ENCODE data around the gene FTSJ1.

FTSJ1 gene

DNA sequence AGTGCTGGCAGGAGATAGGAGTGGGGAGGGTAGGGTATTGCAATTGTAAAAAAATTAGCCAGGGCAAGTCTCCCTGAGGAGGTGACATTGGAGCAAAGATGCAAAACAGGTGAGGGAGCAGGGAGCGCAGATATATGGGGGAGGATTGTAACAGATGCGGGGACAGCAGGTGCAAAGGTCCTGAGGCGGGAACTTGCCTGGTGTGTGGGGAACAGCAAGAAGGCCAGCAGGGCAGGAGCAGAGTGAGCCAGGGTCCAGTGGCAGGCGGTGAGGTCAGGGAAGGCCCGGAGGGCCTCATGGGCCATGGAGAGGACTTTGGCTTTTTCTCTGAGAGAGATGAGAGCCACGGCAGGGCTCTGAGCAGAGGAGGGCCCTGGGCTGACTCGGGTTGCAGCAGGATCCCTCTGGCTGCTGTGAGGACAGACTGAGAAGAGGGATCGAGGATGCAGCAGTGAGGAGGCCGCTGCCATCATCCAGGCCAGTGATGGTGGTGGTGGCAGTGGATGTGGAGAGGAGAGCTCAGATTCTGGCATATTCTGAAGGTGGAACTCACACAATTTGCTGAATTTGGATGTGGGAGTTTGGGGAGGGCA lies 39.0 kb downstream of the FTSJ1 start:
- Histone ChIP-seq H2AFZ (ENCODE audit: low read length) (no peak overlapping the region), H3K27ac (ENCODE audit: low read length) (no peak overlapping the region)
- TF ChIP-seq, protein P1, sequence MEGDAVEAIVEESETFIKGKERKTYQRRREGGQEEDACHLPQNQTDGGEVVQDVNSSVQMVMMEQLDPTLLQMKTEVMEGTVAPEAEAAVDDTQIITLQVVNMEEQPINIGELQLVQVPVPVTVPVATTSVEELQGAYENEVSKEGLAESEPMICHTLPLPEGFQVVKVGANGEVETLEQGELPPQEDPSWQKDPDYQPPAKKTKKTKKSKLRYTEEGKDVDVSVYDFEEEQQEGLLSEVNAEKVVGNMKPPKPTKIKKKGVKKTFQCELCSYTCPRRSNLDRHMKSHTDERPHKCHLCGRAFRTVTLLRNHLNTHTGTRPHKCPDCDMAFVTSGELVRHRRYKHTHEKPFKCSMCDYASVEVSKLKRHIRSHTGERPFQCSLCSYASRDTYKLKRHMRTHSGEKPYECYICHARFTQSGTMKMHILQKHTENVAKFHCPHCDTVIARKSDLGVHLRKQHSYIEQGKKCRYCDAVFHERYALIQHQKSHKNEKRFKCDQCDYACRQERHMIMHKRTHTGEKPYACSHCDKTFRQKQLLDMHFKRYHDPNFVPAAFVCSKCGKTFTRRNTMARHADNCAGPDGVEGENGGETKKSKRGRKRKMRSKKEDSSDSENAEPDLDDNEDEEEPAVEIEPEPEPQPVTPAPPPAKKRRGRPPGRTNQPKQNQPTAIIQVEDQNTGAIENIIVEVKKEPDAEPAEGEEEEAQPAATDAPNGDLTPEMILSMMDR (IDR thresholded peaks at IDR 0.05; ENCODE audit: low read length): no peak
- no peak for TF ChIP-seq EZH2phosphoT487 (IDR thresholded peaks at IDR 0.05; ENCODE audit: low read length)
- no peak for TF ChIP-seq EZH2 (optimal IDR thresholded peaks at IDR 0.05; ENCODE audit: low read depth, low read length)

DNA sequence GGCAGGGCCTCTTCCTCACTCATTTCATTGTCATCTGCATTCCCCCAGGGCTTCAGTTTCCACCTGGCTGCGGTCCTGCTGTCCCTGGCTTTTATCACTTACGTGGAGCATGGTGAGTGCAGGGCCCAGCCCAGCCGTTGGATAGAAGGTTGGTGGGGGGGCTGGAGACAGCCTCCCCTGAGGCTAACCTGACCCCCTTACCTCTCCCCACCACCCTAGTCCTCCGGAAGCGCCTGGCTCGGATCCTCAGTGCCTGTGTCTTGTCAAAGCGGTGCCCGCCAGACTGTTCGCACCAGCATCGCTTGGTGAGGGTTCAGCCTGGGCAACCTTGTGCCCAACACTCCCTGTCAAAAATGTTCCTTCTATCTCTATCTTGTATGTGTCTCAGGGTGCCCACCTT lies 39.8 kb downstream of the FTSJ1 start:
- TF ChIP-seq EZH2phosphoT487 (IDR thresholded peaks at IDR 0.05; ENCODE audit: low read length) (no peak), EZH2 (optimal IDR thresholded peaks at IDR 0.05; ENCODE audit: low read depth, low read length) (no peak)
- TF ChIP-seq, protein P1 (IDR thresholded peaks at IDR 0.05; ENCODE audit: low read length): no peak
- Histone ChIP-seq H3K27ac (ENCODE audit: low read length) (no peak overlapping the region), H3K4me3 (ENCODE audit: low read length) (no peak overlapping the region), H3K9me3 (replicated peaks; ENCODE audit: insufficient read depth, low read length) (no peaks in the 10 kb centered on the region), H3F3A (ENCODE audit: insufficient read depth, low read length) (0 out of 2 replicates have a peak, but pooled peaks cover under 1% of the 10 kb centered on the region), H3K27me3 (replicated peaks; ENCODE audit: insufficient read depth, low read length) (no peaks in the 10 kb centered on the region), H4K20me1 (ENCODE audit: insufficient read depth, low read length) (no peaks in the 10 kb centered on the region), H3K79me2 (ENCODE audit: low read length) (no peaks in the 10 kb centered on the region), H3K36me3 (replicated peaks; ENCODE audit: insufficient read depth, low read length) (no peaks in the 10 kb centered on the region), H3K9ac (ENCODE audit: low read length) (no peak overlapping the region), H3K4me1 (ENCODE audit: low read length) (peaks cover 2% of the 10 kb centered on the region; the same call in 1 of the 2 replicates), H3K4me2 (ENCODE audit: low read depth, low read length) (no peak overlapping the region), H3K9me2 (replicated peaks; ENCODE audit: insufficient read depth, low read length) (no peaks in the 10 kb centered on the region), H2AFZ (ENCODE audit: low read length) (no peak overlapping the region)
- no peak for DNase-seq

More for the DNA sequence above, 39.0 kb downstream of the FTSJ1 start:
- Histone ChIP-seq H3K4me1 (ENCODE audit: low read length) (no peaks in the 10 kb centered on the region), H3K27me3 (replicated peaks; ENCODE audit: insufficient read depth, low read length) (no peaks in the 10 kb centered on the region), H4K20me1 (ENCODE audit: insufficient read depth, low read length) (no peaks in the 10 kb centered on the region), H3K36me3 (replicated peaks; ENCODE audit: insufficient read depth, low read length) (no peaks in the 10 kb centered on the region), H3K9me3 (replicated peaks; ENCODE audit: insufficient read depth, low read length) (no peaks in the 10 kb centered on the region), H3K4me3 (ENCODE audit: low read length) (no peak overlapping the region), H3K79me2 (ENCODE audit: low read length) (no peaks in the 10 kb centered on the region), H3F3A (ENCODE audit: insufficient read depth, low read length) (no peaks in the 10 kb centered on the region), H3K9ac (ENCODE audit: low read length) (no peak overlapping the region), H3K4me2 (ENCODE audit: low read depth, low read length) (no peak overlapping the region), H3K9me2 (replicated peaks; ENCODE audit: insufficient read depth, low read length) (no peaks in the 10 kb centered on the region)
- DNase-seq: no peak

DNA sequence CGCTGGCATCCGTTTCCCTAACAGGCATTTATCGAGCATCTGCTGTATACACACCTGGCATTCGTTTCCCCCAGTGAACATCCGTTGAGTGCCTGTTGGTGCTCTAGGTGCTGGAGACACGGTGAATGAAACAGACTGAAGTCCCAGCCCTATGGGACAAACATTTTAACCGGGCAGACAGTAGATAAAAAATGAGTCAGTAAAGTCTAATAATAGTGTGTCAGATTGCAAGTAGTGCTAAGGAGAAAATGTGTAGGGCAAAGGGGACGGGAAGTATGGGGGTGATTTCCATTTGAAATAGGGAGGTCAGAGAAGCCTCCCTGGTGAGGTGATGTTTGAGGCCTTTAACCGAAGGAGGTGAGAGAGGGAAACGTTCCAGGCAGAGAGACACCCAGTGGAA lies 40.3 kb downstream of the FTSJ1 start:
- Histone ChIP-seq H3K27me3 (replicated peaks; ENCODE audit: insufficient read depth, low read length) (no peaks in the 10 kb centered on the region), H3K36me3 (replicated peaks; ENCODE audit: insufficient read depth, low read length) (no peaks in the 10 kb centered on the region), H4K20me1 (ENCODE audit: insufficient read depth, low read length) (no peaks in the 10 kb centered on the region), H2AFZ (ENCODE audit: low read length) (no peak overlapping the region), H3K79me2 (ENCODE audit: low read length) (no peaks in the 10 kb centered on the region), H3K9ac (ENCODE audit: low read length) (no peak overlapping the region), H3K9me2 (replicated peaks; ENCODE audit: insufficient read depth, low read length) (no peaks in the 10 kb centered on the region), H3K27ac (ENCODE audit: low read length) (no peak overlapping the region), H3K4me1 (ENCODE audit: low read length) (peaks cover 5% of the 10 kb centered on the region; the same call in 1 of the 2 replicates), H3K4me3 (ENCODE audit: low read length) (no peak overlapping the region), H3F3A (ENCODE audit: insufficient read depth, low read length) (peaks cover 4% of the 10 kb centered on the region), H3K9me3 (replicated peaks; ENCODE audit: insufficient read depth, low read length) (no peaks in the 10 kb centered on the region), H3K4me2 (ENCODE audit: low read depth, low read length) (no peak overlapping the region)
- DNase-seq: no peak
- no peak for TF ChIP-seq EZH2 (optimal IDR thresholded peaks at IDR 0.05; ENCODE audit: low read depth, low read length)
- TF ChIP-seq, protein P1 (IDR thresholded peaks at IDR 0.05; ENCODE audit: low read length): no peak
- TF ChIP-seq EZH2phosphoT487 (IDR thresholded peaks at IDR 0.05; ENCODE audit: low read length): no peak

Data from MM.1S (cell line).